ENCODE results near the gene KRTAP12-2. TPM values are rescaled to one million over a fixed set of nuclear protein-coding genes. Genes with fewer than 3 reads are reported as not detected.
"Not testable (repeated sequence)": the region's sequence is repeated elsewhere in the genome, so short reads cannot be mapped to it uniquely, and the experiment has no call there.

Gene KRTAP12-2
- total RNA-seq, 1 experiment from 2014 or later, result not detected

DNA sequence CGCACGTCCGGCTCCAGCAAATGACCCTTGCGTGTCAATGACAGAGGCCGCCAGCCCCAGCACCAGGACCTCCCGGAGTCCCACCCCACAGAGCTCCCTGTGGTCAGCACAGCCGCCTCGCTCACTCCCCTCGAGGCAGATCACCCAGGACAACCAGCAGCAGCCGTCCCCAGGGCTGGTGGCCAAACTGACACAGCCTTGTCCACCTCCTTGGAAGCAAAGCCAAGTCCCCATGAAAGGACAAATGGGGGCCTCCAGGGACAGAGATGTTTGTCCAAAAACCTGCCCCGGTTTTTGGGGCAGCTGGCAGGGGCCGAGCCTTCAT lies 27.4 kb downstream of the KRTAP12-2 start:
- ChIA-PET CTCF (no interaction called here), POLR2A (no interaction called here)
- ATAC-seq, result no peak
- Mint-ChIP-seq H3K9me3 (peaks cover 35% of the 10 kb centered on the region), H3K27ac (no peak overlapping the region), H3K4me1 (peaks cover 6% of the 10 kb centered on the region), H3K36me3 (peaks cover 16% of the 10 kb centered on the region), H3K4me3 (no peak overlapping the region), H3K27me3 (ENCODE audit: low read depth) (peaks cover 4% of the 10 kb centered on the region; the same call in 1 of the 2 replicates)
- no peak for DNase-seq (ENCODE audit: low spot score)
- no peak for TF ChIP-seq SMAD4 (CRISPR knock-in tag; IDR thresholded peaks at IDR 0.05)
- TF ChIP-seq NFE2L1 (CRISPR knock-in tag; IDR thresholded peaks at IDR 0.05), result no peak
- no peak for TF ChIP-seq JAZF1 (CRISPR knock-in tag; IDR thresholded peaks at IDR 0.05)
- TF ChIP-seq, protein P1, sequence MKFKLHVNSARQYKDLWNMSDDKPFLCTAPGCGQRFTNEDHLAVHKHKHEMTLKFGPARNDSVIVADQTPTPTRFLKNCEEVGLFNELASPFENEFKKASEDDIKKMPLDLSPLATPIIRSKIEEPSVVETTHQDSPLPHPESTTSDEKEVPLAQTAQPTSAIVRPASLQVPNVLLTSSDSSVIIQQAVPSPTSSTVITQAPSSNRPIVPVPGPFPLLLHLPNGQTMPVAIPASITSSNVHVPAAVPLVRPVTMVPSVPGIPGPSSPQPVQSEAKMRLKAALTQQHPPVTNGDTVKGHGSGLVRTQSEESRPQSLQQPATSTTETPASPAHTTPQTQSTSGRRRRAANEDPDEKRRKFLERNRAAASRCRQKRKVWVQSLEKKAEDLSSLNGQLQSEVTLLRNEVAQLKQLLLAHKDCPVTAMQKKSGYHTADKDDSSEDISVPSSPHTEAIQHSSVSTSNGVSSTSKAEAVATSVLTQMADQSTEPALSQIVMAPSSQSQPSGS (CRISPR knock-in tag; IDR thresholded peaks at IDR 0.05; ENCODE audit: borderline replicate concordance, low read depth), result no peak
- no peak for TF ChIP-seq NR1H2 (CRISPR knock-in tag; IDR thresholded peaks at IDR 0.05)
- TF ChIP-seq, protein P2, sequence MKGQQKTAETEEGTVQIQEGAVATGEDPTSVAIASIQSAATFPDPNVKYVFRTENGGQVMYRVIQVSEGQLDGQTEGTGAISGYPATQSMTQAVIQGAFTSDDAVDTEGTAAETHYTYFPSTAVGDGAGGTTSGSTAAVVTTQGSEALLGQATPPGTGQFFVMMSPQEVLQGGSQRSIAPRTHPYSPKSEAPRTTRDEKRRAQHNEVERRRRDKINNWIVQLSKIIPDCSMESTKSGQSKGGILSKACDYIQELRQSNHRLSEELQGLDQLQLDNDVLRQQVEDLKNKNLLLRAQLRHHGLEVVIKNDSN (CRISPR knock-in tag; IDR thresholded peaks at IDR 0.05), result no peak
- no peak for TF ChIP-seq ZNF138 (CRISPR knock-in tag; conservative IDR thresholded peaks at IDR 0.05)
- no peak for TF ChIP-seq ZNF671 (CRISPR knock-in tag; IDR thresholded peaks at IDR 0.05)
- TF ChIP-seq NR3C1 (CRISPR knock-in tag; conservative IDR thresholded peaks at IDR 0.05; ENCODE audit: low read depth), result no peak
- TF ChIP-seq NR2C2 (CRISPR knock-in tag; IDR thresholded peaks at IDR 0.05), result no peak
- TF ChIP-seq KAT7 (CRISPR knock-in tag; IDR thresholded peaks at IDR 0.05; ENCODE audit: borderline replicate concordance), result no peak
- TF ChIP-seq JUN (CRISPR knock-in tag; IDR thresholded peaks at IDR 0.05), result no peak
- no peak for TF ChIP-seq NFYB (CRISPR knock-in tag; conservative IDR thresholded peaks at IDR 0.05; ENCODE audit: low read depth)

DNA sequence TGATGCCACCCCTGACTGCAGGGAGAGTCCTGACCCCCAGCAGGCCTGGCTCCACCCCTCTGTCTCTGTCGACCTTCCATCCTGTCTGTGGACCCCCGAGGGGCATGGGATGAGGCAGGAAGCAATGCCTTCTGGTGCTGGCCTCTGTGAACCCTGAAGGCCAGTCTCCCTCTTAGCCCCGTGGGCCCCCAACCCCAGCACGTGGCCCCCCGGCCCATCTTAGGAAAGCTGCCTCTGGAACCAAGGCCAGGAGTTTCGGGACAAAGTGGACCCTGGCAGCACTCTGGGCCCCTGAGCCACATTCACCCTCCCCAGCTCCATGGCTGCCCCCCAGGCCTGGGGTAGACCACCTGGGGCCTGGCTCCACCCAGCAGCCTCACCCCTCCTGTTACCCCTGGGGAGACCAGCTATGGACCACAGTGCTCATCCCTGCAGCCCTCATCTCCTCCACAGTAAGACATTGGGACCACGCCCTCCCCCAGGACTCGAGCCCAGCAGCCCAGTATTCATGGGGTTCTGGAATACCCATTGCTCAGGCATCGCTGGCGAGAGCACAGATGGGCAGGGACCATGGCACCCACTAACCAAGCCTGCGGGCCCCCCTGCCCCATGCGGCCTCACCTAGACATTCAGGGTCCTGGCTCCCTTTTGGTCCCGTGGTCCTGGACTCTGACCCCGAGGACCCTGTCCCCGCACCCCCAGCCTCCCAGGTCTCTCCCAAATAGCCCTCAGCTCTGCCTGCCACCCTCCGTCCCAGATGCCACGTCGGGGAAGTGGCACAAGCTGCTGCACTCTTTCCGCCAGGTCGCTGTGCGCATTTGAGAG lies 28.0 kb downstream of the KRTAP12-2 start:
- H3K4me3 Mint-ChIP-seq; H3K27me3 Mint-ChIP-seq (ENCODE audit: low read depth); ATAC-seq; POLR2A ChIA-PET; CTCF ChIA-PET; H3K27ac Mint-ChIP-seq; H3K4me1 Mint-ChIP-seq; DNase-seq (ENCODE audit: low spot score): not testable (repeated sequence)
- Mint-ChIP-seq H3K36me3 (peaks cover 13% of the 10 kb centered on the region), H3K9me3 (peaks cover 31% of the 10 kb centered on the region)

DNA sequence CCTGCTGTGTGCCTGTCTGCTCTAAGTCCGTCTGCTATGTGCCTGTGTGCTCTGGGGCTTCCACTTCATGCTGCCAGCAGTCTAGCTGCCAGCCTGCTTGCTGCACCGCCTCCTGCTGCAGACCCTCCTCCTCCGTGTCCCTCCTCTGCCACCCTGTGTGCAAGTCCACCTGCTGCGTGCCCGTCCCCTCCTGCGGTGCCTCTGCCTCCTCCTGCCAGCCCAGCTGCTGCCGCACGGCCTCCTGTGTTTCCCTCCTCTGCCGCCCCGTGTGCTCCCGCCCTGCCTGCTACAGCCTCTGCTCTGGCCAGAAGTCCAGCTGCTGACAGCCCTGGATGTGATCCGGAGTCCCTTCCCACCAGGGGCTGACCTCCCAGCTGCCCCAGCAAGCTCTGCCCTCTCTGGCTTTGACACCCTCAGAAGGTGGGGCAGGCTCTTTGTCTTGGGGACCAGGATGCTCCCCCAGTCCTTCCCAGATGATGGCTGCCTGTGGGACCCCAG lies 28.8 kb downstream of the KRTAP12-2 start:
- ATAC-seq; H3K4me1 Mint-ChIP-seq; CTCF ChIA-PET; H3K4me3 Mint-ChIP-seq; H3K27ac Mint-ChIP-seq; H3K27me3 Mint-ChIP-seq (ENCODE audit: low read depth); POLR2A ChIA-PET; DNase-seq (ENCODE audit: low spot score): not testable (repeated sequence)
- peaks cover 34% of the 10 kb centered on the region for H3K9me3 Mint-ChIP-seq
- H3K36me3 Mint-ChIP-seq, result peaks cover 17% of the 10 kb centered on the region

DNA sequence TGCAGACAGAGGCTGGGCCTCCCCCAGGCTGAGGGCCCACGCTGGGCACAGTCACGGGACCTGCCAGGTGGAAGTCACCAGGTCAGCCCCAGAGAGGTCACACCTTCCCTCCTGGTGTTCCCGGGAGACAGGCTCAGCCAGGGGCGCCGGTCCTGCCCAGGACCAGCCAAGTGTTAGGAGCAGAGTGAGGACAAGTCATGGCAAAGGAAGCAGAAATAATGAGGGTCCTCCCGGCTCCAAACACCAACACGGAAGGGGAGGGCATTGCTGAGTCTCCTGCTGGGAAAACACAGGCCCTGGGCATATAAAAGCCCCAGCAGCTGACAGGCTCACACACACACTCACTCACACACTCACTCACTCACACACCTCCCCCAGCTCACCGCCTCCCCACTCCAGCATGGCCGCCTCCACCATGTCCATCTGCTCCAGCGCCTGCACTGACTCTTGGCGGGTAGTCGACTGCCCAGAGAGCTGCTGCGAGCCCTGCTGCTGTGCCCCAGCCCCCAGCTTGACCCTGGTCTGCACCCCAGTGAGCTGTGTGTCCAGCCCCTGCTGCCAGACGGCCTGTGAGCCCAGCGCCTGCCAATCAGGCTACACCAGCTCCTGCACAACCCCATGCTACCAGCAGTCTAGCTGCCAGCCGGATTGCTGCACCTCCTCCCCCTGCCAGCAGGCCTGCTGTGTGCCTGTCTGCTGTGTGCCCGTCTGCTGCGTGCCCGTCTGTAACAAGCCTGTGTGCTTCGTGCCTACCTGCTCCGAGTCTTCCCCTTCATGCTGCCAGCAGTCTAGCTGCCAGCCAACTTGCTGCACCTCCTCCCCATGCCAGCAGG lies 29.5 kb downstream of the KRTAP12-2 start, which contains the start of gene KRTAP10-10:
Gene KRTAP10-10, plus strand, starts transcription at position 339 of the 833 bp plus-strand sequence. Its CDS starts 62 bp downstream, at position 401.
- CTCF ChIA-PET, result no interaction called here
- no peak for ATAC-seq
- H3K4me1 Mint-ChIP-seq, result peaks cover 6% of the 10 kb centered on the region
- TF ChIP-seq FOXK1 (CRISPR knock-in tag; IDR thresholded peaks at IDR 0.05) (no peak), NR2C2 (CRISPR knock-in tag; IDR thresholded peaks at IDR 0.05) (no peak), GTF2I (CRISPR knock-in tag; conservative IDR thresholded peaks at IDR 0.05) (no peak), HMGA2 (CRISPR knock-in tag; IDR thresholded peaks at IDR 0.05) (no peak), NFYB (CRISPR knock-in tag; conservative IDR thresholded peaks at IDR 0.05; ENCODE audit: low read depth) (no peak), PRRX2 (CRISPR knock-in tag; IDR thresholded peaks at IDR 0.05) (no peak), ESRRA (CRISPR knock-in tag; IDR thresholded peaks at IDR 0.05; ENCODE audit: borderline replicate concordance) (no peak), ZBTB21 (CRISPR knock-in tag; IDR thresholded peaks at IDR 0.05; ENCODE audit: borderline replicate concordance) (no peak), ZNF263 (CRISPR knock-in tag; IDR thresholded peaks at IDR 0.05; ENCODE audit: low read depth) (no peak), TEAD1 (CRISPR knock-in tag; IDR thresholded peaks at IDR 0.05) (no peak), ETV6 (CRISPR knock-in tag; IDR thresholded peaks at IDR 0.05) (no peak), ZNF219 (CRISPR knock-in tag; IDR thresholded peaks at IDR 0.05; ENCODE audit: borderline replicate concordance) (no peak)
- TF ChIP-seq, protein P2 (CRISPR knock-in tag; IDR thresholded peaks at IDR 0.05), result no peak
- TF ChIP-seq, protein P3, sequence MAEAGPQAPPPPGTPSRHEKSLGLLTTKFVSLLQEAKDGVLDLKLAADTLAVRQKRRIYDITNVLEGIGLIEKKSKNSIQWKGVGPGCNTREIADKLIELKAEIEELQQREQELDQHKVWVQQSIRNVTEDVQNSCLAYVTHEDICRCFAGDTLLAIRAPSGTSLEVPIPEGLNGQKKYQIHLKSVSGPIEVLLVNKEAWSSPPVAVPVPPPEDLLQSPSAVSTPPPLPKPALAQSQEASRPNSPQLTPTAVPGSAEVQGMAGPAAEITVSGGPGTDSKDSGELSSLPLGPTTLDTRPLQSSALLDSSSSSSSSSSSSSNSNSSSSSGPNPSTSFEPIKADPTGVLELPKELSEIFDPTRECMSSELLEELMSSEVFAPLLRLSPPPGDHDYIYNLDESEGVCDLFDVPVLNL (CRISPR knock-in tag; IDR thresholded peaks at IDR 0.05; ENCODE audit: borderline replicate concordance, low read depth), result no peak
- H3K27ac Mint-ChIP-seq, result no peak within 1 kb of the TSS; the same call in 1 of the 2 replicates
- H3K4me3 Mint-ChIP-seq, result no peak within 1 kb of the TSS
- H3K9me3 Mint-ChIP-seq, result peaks cover 40% of the 10 kb centered on the region
- POLR2A ChIA-PET, result no interaction called here
- H3K36me3 Mint-ChIP-seq, result peaks cover 19% of the 10 kb centered on the region
- DNase-seq (ENCODE audit: low spot score), result no peak
- H3K27me3 Mint-ChIP-seq (ENCODE audit: low read depth), result peaks cover 4% of the 10 kb centered on the region; the same call in 1 of the 2 replicates
